HCT116 (cell line): ENCODE measurements around the gene GALNT5. TPM values are rescaled to one million over a fixed set of nuclear protein-coding genes. Genes with fewer than 3 reads are reported as not detected.

ENCODE experiments used
- ATAC-seq: fragments of 200-7000 bp; cut with Tn5 transposase; 2 replicates; pipeline ENCODE4 v1.9.1; 2020; ENCODE audit warnings: mild to moderate bottlenecking, moderate library complexity
- BruUV-seq: library from RNA; stranded (reverse); fragments of 400-500 nt; replicated peaks from 2 replicates; lab custom pipeline; 2021; lab: Mats Ljungman, UMichigan
- CTCF ChIA-PET: fragments of 300-600 bp; sonication (Branson Sonifier 250); formaldehyde crosslinking; loops from one replicate; lab custom pipeline; 2021; ENCODE audit warnings: antibody characterized with exemption; lab: Charles Lee
- POLR2A ChIA-PET: fragments of 300-600, 350-600 bp; sonication (Branson Sonifier 250); formaldehyde crosslinking; loops from one replicate; lab custom pipeline; 2021; ENCODE audit warnings: antibody characterized with exemption; lab: Charles Lee
- RAD21 ChIA-PET, 2 experiments: fragments of 300-600 bp; sonication (Branson Sonifier 250); formaldehyde crosslinking; loops; one replicate each; lab custom pipeline; 2023; ENCODE audit warnings: low total read pairs in 2 of 2; ENCODE audit not compliant: uncharacterized antibody in 2 of 2, unreplicated experiment in 2 of 2, low non-redundant PET in 1 of 2; lab: Charles Lee
- DNase-seq: peaks from one replicate; pipeline ENCODE4 v3.0.0-alpha.2; 2010; ENCODE audit warnings: low read depth, low spot score
- H2AFZ ChIP-seq: fragments of 200-600 bp; shearing (Covaris generic), sonication (generic); 2 replicates; pipeline ENCODE4 v1.6.1; 2017; ENCODE audit warnings: low read depth, mixed run types, mixed read lengths, antibody characterized with exemption, low read length; ENCODE audit not compliant: poor library complexity, severe bottlenecking
- H3K27ac ChIP-seq: 2 replicates; pipeline ENCODE4 v1.5.1; 2012; ENCODE audit warnings: low read depth, low read length
- H3K27me3 ChIP-seq: fragments of 200-600 bp; sonication (generic); 2 replicates; pipeline ENCODE4 v1.6.1; 2016; ENCODE audit warnings: mixed run types, low read length, mixed read lengths; ENCODE audit not compliant: insufficient read depth
- H3K36me3 ChIP-seq, 2 experiments: fragments of 200-500 bp in 1 of 2; fragments of 200-600 bp in 1 of 2; sonication (Bioruptor generic) in 1 of 2; sonication (generic) in 1 of 2; 2 replicates each; pipeline versions ENCODE4 v1.5.1 to v1.6.1; 2014 to 2016; ENCODE audit warnings: low read length in 2 of 2, inconsistent platforms in 1 of 2, mixed read lengths in 1 of 2, mixed run types in 1 of 2; ENCODE audit not compliant: insufficient read depth in 2 of 2, control insufficient read depth in 1 of 2
- H3K4me1 ChIP-seq, 2 experiments: fragments of 200-600 bp in 1 of 2; sonication (generic) in 1 of 2; 2 replicates each; pipeline versions ENCODE4 v1.5.1 to v1.6.1; 2012 to 2017; ENCODE audit warnings: low read length in 2 of 2, inconsistent platforms in 1 of 2, mild to moderate bottlenecking in 1 of 2, mixed read lengths in 1 of 2, mixed run types in 1 of 2, moderate library complexity in 1 of 2; ENCODE audit not compliant: insufficient read depth in 2 of 2, control insufficient read depth in 1 of 2
- H3K4me2 ChIP-seq: fragments of 200-600 bp; sonication (generic); 2 replicates; pipeline ENCODE4 v1.6.1; 2017; ENCODE audit warnings: mixed run types, low read length, mixed read lengths
- H3K4me3 ChIP-seq, 2 experiments: fragments of 200-600 bp in 1 of 2; sonication (generic) in 1 of 2; replicated peaks in 1 of 2; 2 replicates each; pipeline ENCODE4 v1.5.1; 2011 to 2016; ENCODE audit warnings: low read length in 2 of 2, control low read depth in 1 of 2, low read depth in 1 of 2, mild to moderate bottlenecking in 1 of 2, mixed read lengths in 1 of 2, mixed run types in 1 of 2
- H3K79me2 ChIP-seq: fragments of 200-600 bp; sonication (generic); 2 replicates; pipeline ENCODE4 v1.6.1; 2017; ENCODE audit warnings: mild to moderate bottlenecking, mixed run types, low read length, moderate library complexity, mixed read lengths; ENCODE audit not compliant: insufficient read depth
- H3K9ac ChIP-seq: fragments of 200-600 bp; sonication (generic); 2 replicates; pipeline ENCODE4 v1.6.1; 2016; ENCODE audit warnings: low read length, mixed read lengths
- H3K9me2 ChIP-seq: fragments of 200-600 bp; sonication (generic), shearing (Covaris generic); 2 replicates; pipeline ENCODE4 v1.6.1; 2017; ENCODE audit warnings: mixed run types, mild to moderate bottlenecking, moderate library complexity; ENCODE audit not compliant: insufficient read depth
- H3K9me3 ChIP-seq, 2 experiments: fragments of 200-500 bp in 1 of 2; fragments of 200-600 bp in 1 of 2; sonication (Bioruptor generic) in 1 of 2; sonication (generic) in 1 of 2; 2 replicates each; pipeline ENCODE4 v1.6.1; 2014 to 2017; ENCODE audit warnings: low read length in 2 of 2, mixed read lengths in 2 of 2, inconsistent platforms in 1 of 2, low read depth in 1 of 2, mild to moderate bottlenecking in 1 of 2, mixed run types in 1 of 2, moderate library complexity in 1 of 2; ENCODE audit not compliant: control insufficient read depth in 1 of 2, insufficient read depth in 1 of 2
- H4K20me1 ChIP-seq: fragments of 200-600 bp; sonication (generic), shearing (Covaris generic); 2 replicates; pipeline ENCODE4 v1.6.1; 2017; ENCODE audit warnings: mixed run types, mild to moderate bottlenecking, moderate library complexity; ENCODE audit not compliant: insufficient read depth
- ATF3 ChIP-seq: IDR thresholded peaks from 2 replicates; pipeline ENCODE4 v1.6.1; 2012
- CEBPB ChIP-seq: IDR thresholded peaks from 2 replicates; pipeline ENCODE4 v1.6.1; 2012; ENCODE audit warnings: low read depth
- CTCF ChIP-seq, 3 experiments: fragments of 200-600 bp in 1 of 3; sonication (generic) in 1 of 3; IDR thresholded peaks in 2 of 3; conservative IDR thresholded peaks in 1 of 3; 2 replicates each; pipeline ENCODE4 v1.5.1; 2012 to 2017; ENCODE audit warnings: low read depth in 2 of 3, low read length in 2 of 3, antibody characterized with exemption in 1 of 3, borderline replicate concordance in 1 of 3, control low read depth in 1 of 3, mild to moderate bottlenecking in 1 of 3, mixed read lengths in 1 of 3, mixed run types in 1 of 3, moderate library complexity in 1 of 3; ENCODE audit not compliant: insufficient read depth in 1 of 3
- EGR1 ChIP-seq: IDR thresholded peaks from 2 replicates; pipeline ENCODE4 v1.6.1; 2012; ENCODE audit warnings: low read depth
- ELF1 ChIP-seq: IDR thresholded peaks from 2 replicates; pipeline ENCODE4 v1.6.1; 2012; ENCODE audit warnings: low read depth, borderline replicate concordance
- EZH2 ChIP-seq: fragments of 200-600 bp; sonication (generic); IDR thresholded peaks from 2 replicates; pipeline ENCODE4 v1.6.1; 2017; ENCODE audit warnings: antibody characterized with exemption, mixed run types
- EZH2phosphoT487 ChIP-seq: fragments of 200-600 bp; IDR thresholded peaks from 2 replicates; pipeline ENCODE4 v1.6.1; 2018; ENCODE audit warnings: antibody characterized with exemption, borderline replicate concordance
- FOSL1 ChIP-seq: IDR thresholded peaks from 2 replicates; pipeline ENCODE4 v1.6.1; 2012; ENCODE audit warnings: low read depth
- POLR2A ChIP-seq: IDR thresholded peaks from 2 replicates; pipeline ENCODE4 v1.7.0; 2011; ENCODE audit warnings: borderline replicate concordance; ENCODE audit not compliant: insufficient read depth, insufficient read length; ENCODE audit errors: extremely low read depth
- POLR2AphosphoS5 ChIP-seq: IDR thresholded peaks from 2 replicates; pipeline ENCODE4 v1.6.1; 2011; ENCODE audit warnings: mild to moderate bottlenecking, low read depth, low read length, moderate library complexity
- RAD21 ChIP-seq: IDR thresholded peaks from 2 replicates; pipeline ENCODE4 v1.6.1; 2012; ENCODE audit warnings: low read depth, mild to moderate bottlenecking
- SRF ChIP-seq: IDR thresholded peaks from 2 replicates; pipeline ENCODE4 v1.6.1; 2012; ENCODE audit warnings: low read depth
- TCF7L2 ChIP-seq: IDR thresholded peaks from 2 replicates; pipeline ENCODE4 v1.7.0; 2011; ENCODE audit warnings: borderline replicate concordance, inconsistent platforms; ENCODE audit not compliant: insufficient read depth, insufficient read length; ENCODE audit errors: extremely low read depth
- YY1 ChIP-seq: IDR thresholded peaks from 2 replicates; pipeline ENCODE4 v1.6.1; 2011; ENCODE audit warnings: low read length, low read depth, moderate library complexity, mild to moderate bottlenecking; ENCODE audit not compliant: insufficient replicate concordance; ENCODE audit errors: extremely low read depth
- ZBTB33 ChIP-seq: IDR thresholded peaks from 2 replicates; pipeline ENCODE4 v1.6.1; 2011; ENCODE audit warnings: mild to moderate bottlenecking, low read length, moderate library complexity; ENCODE audit not compliant: insufficient replicate concordance; ENCODE audit errors: extremely low read depth
- ZFX ChIP-seq: fragments of 450-650 bp; IDR thresholded peaks from 2 replicates; pipeline ENCODE4 v1.6.1; 2017
- ZNF274 ChIP-seq: fragments of 200-500 bp; sonication (Bioruptor generic); IDR thresholded peaks from 2 replicates; pipeline ENCODE4 v1.6.1; 2014; ENCODE audit warnings: mild to moderate bottlenecking, low read depth, low read length, inconsistent platforms
- intact Hi-C: fragments of 100-400 bp; cut with micrococcal nuclease; formaldehyde crosslinking; loops from 2 replicates; pipeline ENCODE4 v1.10.0; 2022
- total RNA-seq: library from RNA; stranded (reverse); gene quantifications from one replicate; pipeline ENCODE4 v1.2.1, GENCODE V29; 2021; ENCODE audit not compliant: unreplicated experiment
- TF ChIP-seq, protein P1 (sequence below): IDR thresholded peaks from 2 replicates; pipeline ENCODE4 v1.6.1; 2012; ENCODE audit warnings: low read depth

The GALNT5 gene
- total RNA-seq, 1 experiment from 2014 or later: 3.9 TPM

DNA sequence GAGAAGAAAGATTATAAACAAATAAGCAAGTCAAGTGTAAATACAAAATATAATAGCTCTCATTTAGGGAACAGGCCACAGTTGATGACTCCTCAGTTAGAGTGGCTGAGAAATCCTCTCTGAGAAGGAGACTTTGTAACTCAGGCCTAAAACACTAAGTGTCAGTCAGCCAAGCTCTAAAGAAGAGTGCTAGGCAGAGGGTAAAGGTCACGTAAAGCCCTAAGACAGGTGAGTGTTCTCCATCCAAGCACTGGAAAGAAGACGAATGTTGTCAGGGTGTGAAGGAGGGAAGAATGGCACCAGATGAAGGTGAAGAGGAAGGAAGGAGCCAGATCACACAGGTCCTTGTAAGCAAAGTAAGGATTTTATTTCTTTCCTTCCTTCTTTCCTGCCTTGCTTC, 43.8 kb downstream of the GALNT5 start:
- Histone ChIP-seq H3K9me3 (no peaks in the 10 kb centered on the region), H3K9me2 (no peaks in the 10 kb centered on the region), H3K9ac (no peak overlapping the region), H3K27me3 (no peaks in the 10 kb centered on the region), H3K4me2 (no peak overlapping the region), H3K27ac (no peak overlapping the region), H3K4me1 (0 out of 4 replicates have a peak, but pooled peaks cover 0 to 5% of the 10 kb centered on the region in 2 experiments), H3K36me3 (no peaks in the 10 kb centered on the region), H3K79me2 (no peaks in the 10 kb centered on the region), H4K20me1 (no peaks in the 10 kb centered on the region), H2AFZ (no peak overlapping the region), H3K4me3 (no peak overlapping the region)
- no TSS peak for BruUV-seq
- no peak for TF ChIP-seq YY1
- no peak for TF ChIP-seq POLR2A
- TF ChIP-seq ZFX: no peak
- TF ChIP-seq CTCF (IDR thresholded peaks at IDR 0.05 in 2 of 3, conservative IDR thresholded peaks at IDR 0.05 in 1 of 3; ENCODE audit: borderline replicate concordance in 1 of 3, insufficient read depth in 1 of 3, low read depth in 2 of 3, low read length in 2 of 3): no peak
- TF ChIP-seq ZNF274: no peak
- no peak for TF ChIP-seq FOSL1
- TF ChIP-seq TCF7L2: no peak
- no peak for TF ChIP-seq EZH2
- TF ChIP-seq RAD21: no peak
- no peak for TF ChIP-seq ZBTB33
- no peak for TF ChIP-seq ATF3
- no peak for TF ChIP-seq EZH2phosphoT487
- TF ChIP-seq ELF1: no peak
- TF ChIP-seq POLR2AphosphoS5: no peak
- no peak for TF ChIP-seq CEBPB
- no peak for TF ChIP-seq EGR1
- TF ChIP-seq, protein P1, sequence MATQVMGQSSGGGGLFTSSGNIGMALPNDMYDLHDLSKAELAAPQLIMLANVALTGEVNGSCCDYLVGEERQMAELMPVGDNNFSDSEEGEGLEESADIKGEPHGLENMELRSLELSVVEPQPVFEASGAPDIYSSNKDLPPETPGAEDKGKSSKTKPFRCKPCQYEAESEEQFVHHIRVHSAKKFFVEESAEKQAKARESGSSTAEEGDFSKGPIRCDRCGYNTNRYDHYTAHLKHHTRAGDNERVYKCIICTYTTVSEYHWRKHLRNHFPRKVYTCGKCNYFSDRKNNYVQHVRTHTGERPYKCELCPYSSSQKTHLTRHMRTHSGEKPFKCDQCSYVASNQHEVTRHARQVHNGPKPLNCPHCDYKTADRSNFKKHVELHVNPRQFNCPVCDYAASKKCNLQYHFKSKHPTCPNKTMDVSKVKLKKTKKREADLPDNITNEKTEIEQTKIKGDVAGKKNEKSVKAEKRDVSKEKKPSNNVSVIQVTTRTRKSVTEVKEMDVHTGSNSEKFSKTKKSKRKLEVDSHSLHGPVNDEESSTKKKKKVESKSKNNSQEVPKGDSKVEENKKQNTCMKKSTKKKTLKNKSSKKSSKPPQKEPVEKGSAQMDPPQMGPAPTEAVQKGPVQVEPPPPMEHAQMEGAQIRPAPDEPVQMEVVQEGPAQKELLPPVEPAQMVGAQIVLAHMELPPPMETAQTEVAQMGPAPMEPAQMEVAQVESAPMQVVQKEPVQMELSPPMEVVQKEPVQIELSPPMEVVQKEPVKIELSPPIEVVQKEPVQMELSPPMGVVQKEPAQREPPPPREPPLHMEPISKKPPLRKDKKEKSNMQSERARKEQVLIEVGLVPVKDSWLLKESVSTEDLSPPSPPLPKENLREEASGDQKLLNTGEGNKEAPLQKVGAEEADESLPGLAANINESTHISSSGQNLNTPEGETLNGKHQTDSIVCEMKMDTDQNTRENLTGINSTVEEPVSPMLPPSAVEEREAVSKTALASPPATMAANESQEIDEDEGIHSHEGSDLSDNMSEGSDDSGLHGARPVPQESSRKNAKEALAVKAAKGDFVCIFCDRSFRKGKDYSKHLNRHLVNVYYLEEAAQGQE: no peak
- TF ChIP-seq SRF: no peak
- POLR2A ChIA-PET: no interaction called here
- RAD21 ChIA-PET: no interaction called here
- CTCF ChIA-PET: interaction anchor here (1.6 to 2.8 kb wide), 4 partner anchors 10 to 41 kb away, joined by 5 to 17 read pairs (median 8); no protein-coding TSS in a partner anchor
- no peak for DNase-seq
- no peak for ATAC-seq
- intact Hi-C loops: loop anchor here (5.0 kb wide), 1 partner anchor 191 kb away; no protein-coding TSS in a partner anchor
